GM23338 (cell line): ENCODE results near the gene NEMP1. TPM values are rescaled to one million over a fixed set of nuclear protein-coding genes. Genes with fewer than 3 reads are reported as not detected.

Experiments used
- ATAC-seq: fragments of 200-7000 bp; cut with Tn5 transposase; 3 replicates; pipeline ENCODE4 v1.9.1; 2020
- DNase-seq: peaks from one replicate; pipeline ENCODE4 v3.0.0-alpha.2; 2015; ENCODE audit warnings: low spot score
- H2AFZ ChIP-seq: fragments of 200-600 bp; sonication (generic); 2 replicates; pipeline ENCODE4 v1.8.0; 2016; ENCODE audit warnings: antibody characterized with exemption, mild to moderate bottlenecking, moderate library complexity
- H3F3A ChIP-seq: fragments of 200-600 bp; sonication (generic); replicated peaks from 2 replicates; pipeline ENCODE4 v1.8.0; 2017; ENCODE audit warnings: antibody characterized with exemption, mixed run types, low read depth
- H3K27ac ChIP-seq: fragments of 200-600 bp; sonication (generic); 2 replicates; pipeline ENCODE4 v1.6.1; 2016; ENCODE audit warnings: low read depth
- H3K27me3 ChIP-seq: fragments of 200-600 bp; sonication (generic); 2 replicates; pipeline ENCODE4 v1.8.0; 2016; ENCODE audit warnings: mild to moderate bottlenecking, mixed run types, moderate library complexity; ENCODE audit not compliant: insufficient read depth
- H3K36me3 ChIP-seq: fragments of 200-600 bp; sonication (generic); 2 replicates; pipeline ENCODE4 v1.8.0; 2016; ENCODE audit warnings: mild to moderate bottlenecking; ENCODE audit not compliant: insufficient read depth
- H3K4me1 ChIP-seq: fragments of 200-600 bp; sonication (generic); 2 replicates; pipeline ENCODE4 v1.8.0; 2016; ENCODE audit warnings: mild to moderate bottlenecking, moderate library complexity; ENCODE audit not compliant: insufficient read depth
- H3K4me2 ChIP-seq: fragments of 200-600 bp; sonication (generic); 2 replicates; pipeline ENCODE4 v1.7.1; 2017; ENCODE audit warnings: mixed run types
- H3K4me3 ChIP-seq: fragments of 200-600 bp; sonication (generic); 2 replicates; pipeline ENCODE4 v1.6.1; 2016; ENCODE audit warnings: mixed run types
- H3K79me2 ChIP-seq: fragments of 200-600 bp; sonication (generic); replicated peaks from 2 replicates; pipeline ENCODE4 v1.8.0; 2017; ENCODE audit warnings: mild to moderate bottlenecking; ENCODE audit not compliant: insufficient read depth
- H3K9me2 ChIP-seq: fragments of 200-600 bp; sonication (generic); 2 replicates; pipeline ENCODE4 v1.8.0; 2017; ENCODE audit not compliant: insufficient read depth
- H4K20me1 ChIP-seq: fragments of 200-600 bp; sonication (generic); replicated peaks from 2 replicates; pipeline ENCODE4 v1.8.0; 2017; ENCODE audit warnings: mild to moderate bottlenecking; ENCODE audit not compliant: insufficient read depth
- H3K27ac Mint-ChIP-seq: 2 replicates; pipeline ENCODE4 v1.8.0; 2020; ENCODE audit warnings: inconsistent platforms, mild to moderate bottlenecking, moderate library complexity, mixed read lengths
- H3K27me3 Mint-ChIP-seq: 3 replicates; pipeline ENCODE4 v1.8.0; 2022; ENCODE audit warnings: low read depth, mild to moderate bottlenecking, moderate library complexity, mixed read lengths, inconsistent platforms; ENCODE audit not compliant: insufficient read depth, poor library complexity
- H3K36me3 Mint-ChIP-seq: 3 replicates; pipeline ENCODE4 v1.8.0; 2021; ENCODE audit warnings: low read depth, mild to moderate bottlenecking, inconsistent platforms, moderate library complexity, mixed read lengths
- H3K4me1 Mint-ChIP-seq: 3 replicates; pipeline ENCODE4 v1.8.0; 2020; ENCODE audit warnings: mild to moderate bottlenecking, inconsistent platforms, mixed read lengths
- H3K4me3 Mint-ChIP-seq: 3 replicates; pipeline ENCODE4 v1.8.0; 2021; ENCODE audit warnings: moderate library complexity, mild to moderate bottlenecking, inconsistent platforms, mixed read lengths
- H3K9me3 Mint-ChIP-seq: 3 replicates; pipeline ENCODE4 v1.8.0; 2020; ENCODE audit warnings: moderate library complexity, mild to moderate bottlenecking, inconsistent platforms, mixed read lengths
- CREB1 ChIP-seq: fragments of 250-450 bp; sonication (Bioruptor Pico); IDR thresholded peaks from 2 replicates; pipeline ENCODE4 v1.5.0; 2020; ENCODE audit warnings: low read depth, mild to moderate bottlenecking, moderate library complexity
- EZH2 ChIP-seq: fragments of 200-600 bp; sonication (generic); IDR thresholded peaks from one replicate; pipeline ENCODE4 v1.8.0; 2017; ENCODE audit warnings: antibody characterized with exemption, mild to moderate bottlenecking, low read depth; ENCODE audit not compliant: unreplicated experiment
- EZH2phosphoT487 ChIP-seq: fragments of 200-600 bp; sonication (generic); IDR thresholded peaks from one replicate; pipeline ENCODE4 v1.8.1; 2018; ENCODE audit warnings: antibody characterized with exemption; ENCODE audit not compliant: unreplicated experiment
- JUNB ChIP-seq: IDR thresholded peaks from one replicate; pipeline ENCODE4 v1.6.1; 2016; ENCODE audit warnings: antibody characterized with exemption; ENCODE audit not compliant: unreplicated experiment
- NANOG ChIP-seq: IDR thresholded peaks from 2 replicates; pipeline ENCODE4 v1.6.1; 2016; ENCODE audit warnings: antibody characterized with exemption, borderline replicate concordance
- POLR2AphosphoS5 ChIP-seq: IDR thresholded peaks from 2 replicates; pipeline ENCODE4 v1.6.1; 2016; ENCODE audit warnings: antibody characterized with exemption, low read depth
- ZNF114 ChIP-seq: fragments of 250-450 bp; sonication (Bioruptor Pico); IDR thresholded peaks from 2 replicates; pipeline ENCODE4 v1.5.0; 2020; ENCODE audit warnings: mild to moderate bottlenecking, moderate library complexity
- ZNF331 ChIP-seq: fragments of 250-450 bp; sonication (Bioruptor Pico); IDR thresholded peaks from 2 replicates; pipeline ENCODE4 v1.5.0; 2020; ENCODE audit warnings: low read depth, mild to moderate bottlenecking, moderate library complexity
- polyA plus RNA-seq: library from polyadenylated mRNA; unstranded; fragments of >200 nt; fragmentation: Nextera tagmentation; extraction: Ambion mirVana; gene quantifications from 2 replicates; pipeline ENCODE4 v1.2.1, GENCODE V29; 2016
- total RNA-seq: library from RNA; depleted of rRNA; stranded (reverse); fragments of >200 nt; shearing (Covaris generic); gene quantifications from 2 replicates; pipeline ENCODE4 v1.2.3, GENCODE V29; 2014
- TF ChIP-seq, protein P1 (sequence below): IDR thresholded peaks from 2 replicates; pipeline ENCODE4 v1.6.1; 2016; ENCODE audit warnings: antibody characterized with exemption
- TF ChIP-seq, protein P2 (sequence below), 2 experiments: fragments of 200-600 bp in 1 of 2; sonication (generic) in 1 of 2; conservative IDR thresholded peaks; 2 replicates each; pipeline versions ENCODE4 v1.5.1 to v1.6.1; 2016 to 2017; ENCODE audit warnings: antibody characterized with exemption in 2 of 2, low read depth in 2 of 2, mild to moderate bottlenecking in 2 of 2, moderate library complexity in 1 of 2
- TF ChIP-seq, protein P3 (sequence below): IDR thresholded peaks from one replicate; pipeline ENCODE4 v1.6.1; 2018; ENCODE audit warnings: antibody characterized with exemption; ENCODE audit not compliant: unreplicated experiment

Gene NEMP1
- total and polyA plus RNA-seq, 2 experiments from 2014 or later: 11.9 to 35.0 TPM

DNA sequence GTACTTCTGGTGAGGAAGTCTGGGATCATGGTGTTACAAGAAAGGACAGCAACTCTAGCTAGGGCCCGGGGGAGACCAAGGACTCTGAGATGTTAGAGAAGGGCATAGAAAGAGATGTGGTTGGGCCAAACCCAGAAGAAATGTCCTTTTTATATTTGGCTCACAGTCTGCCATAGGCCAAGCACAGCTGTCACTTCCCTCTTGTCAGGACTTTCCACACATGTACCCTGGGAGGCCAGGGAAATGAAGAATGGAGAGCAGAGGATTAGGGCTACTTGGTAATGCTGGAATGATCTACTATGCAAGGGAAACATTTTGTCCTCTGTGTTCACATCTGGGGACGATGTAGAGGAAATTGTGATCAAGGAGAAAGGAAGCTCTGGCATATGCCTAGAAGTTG is 37.8 kb downstream of the NEMP1 start:
- DNase-seq: no peak
- Mint-ChIP-seq H3K36me3 (no peaks in the 10 kb centered on the region), H3K4me3 (no peak overlapping the region), H3K27me3 (peaks cover 5% of the 10 kb centered on the region), H3K9me3 (no peaks in the 10 kb centered on the region), H3K4me1 (peaks cover 5% of the 10 kb centered on the region), H3K27ac (no peak overlapping the region)
- H3K4me3 ChIP-seq: no peak overlapping the region
- H3K36me3 ChIP-seq: no peaks in the 10 kb centered on the region
- no peak overlapping the region for H3K27ac ChIP-seq
- H2AFZ ChIP-seq: no peak overlapping the region
- ATAC-seq: no peak
- no peaks in the 10 kb centered on the region for H4K20me1 ChIP-seq
- H3K79me2 ChIP-seq: no peaks in the 10 kb centered on the region
- H3K27me3 ChIP-seq: no peaks in the 10 kb centered on the region
- peaks cover 10% of the 10 kb centered on the region for H3K9me2 ChIP-seq
- H3K4me2 ChIP-seq: no peak overlapping the region
- TF ChIP-seq ZNF114 (CRISPR knock-in tag): no peak
- no peak for TF ChIP-seq EZH2phosphoT487
- TF ChIP-seq, protein P1, sequence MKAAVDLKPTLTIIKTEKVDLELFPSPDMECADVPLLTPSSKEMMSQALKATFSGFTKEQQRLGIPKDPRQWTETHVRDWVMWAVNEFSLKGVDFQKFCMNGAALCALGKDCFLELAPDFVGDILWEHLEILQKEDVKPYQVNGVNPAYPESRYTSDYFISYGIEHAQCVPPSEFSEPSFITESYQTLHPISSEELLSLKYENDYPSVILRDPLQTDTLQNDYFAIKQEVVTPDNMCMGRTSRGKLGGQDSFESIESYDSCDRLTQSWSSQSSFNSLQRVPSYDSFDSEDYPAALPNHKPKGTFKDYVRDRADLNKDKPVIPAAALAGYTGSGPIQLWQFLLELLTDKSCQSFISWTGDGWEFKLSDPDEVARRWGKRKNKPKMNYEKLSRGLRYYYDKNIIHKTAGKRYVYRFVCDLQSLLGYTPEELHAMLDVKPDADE: no peak
- H3F3A ChIP-seq: no peaks in the 10 kb centered on the region
- H3K4me1 ChIP-seq: no peaks in the 10 kb centered on the region

DNA sequence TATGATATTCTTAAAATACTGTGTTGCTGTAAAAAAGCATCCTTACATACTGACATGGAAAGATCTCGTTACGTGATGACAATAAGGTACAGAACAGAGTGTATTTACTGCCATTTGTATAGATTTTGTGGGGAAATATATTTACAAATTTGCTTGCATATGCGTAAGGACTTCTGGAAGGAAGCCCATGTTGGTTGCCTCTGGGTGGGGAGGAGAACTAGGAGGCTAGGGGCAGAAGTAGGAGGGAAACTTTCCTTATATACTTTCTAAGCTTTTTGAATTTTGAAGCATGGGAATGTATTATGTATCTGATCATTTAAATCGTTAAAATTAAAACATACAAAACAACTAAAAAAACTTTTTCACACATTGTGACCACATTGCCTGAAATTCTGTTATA is 38.4 kb downstream of the NEMP1 start:
- Histone ChIP-seq H3K36me3 (no peaks in the 10 kb centered on the region), H3K27me3 (no peaks in the 10 kb centered on the region), H3K4me3 (no peak overlapping the region), H2AFZ (no peak overlapping the region), H3K79me2 (no peaks in the 10 kb centered on the region), H4K20me1 (no peaks in the 10 kb centered on the region), H3F3A (no peaks in the 10 kb centered on the region), H3K4me1 (no peaks in the 10 kb centered on the region), H3K4me2 (no peak overlapping the region), H3K27ac (no peak overlapping the region), H3K9me2 (peaks cover 10% of the 10 kb centered on the region; the same call in 1 of the 2 replicates)
- no peak for DNase-seq
- ATAC-seq: no peak
- H3K9me3 Mint-ChIP-seq: no peaks in the 10 kb centered on the region
- H3K4me1 Mint-ChIP-seq: peaks cover 5% of the 10 kb centered on the region
- no peak overlapping the region for H3K4me3 Mint-ChIP-seq
- H3K27ac Mint-ChIP-seq: no peak overlapping the region
- H3K36me3 Mint-ChIP-seq: no peaks in the 10 kb centered on the region
- H3K27me3 Mint-ChIP-seq: peaks cover 5% of the 10 kb centered on the region
- TF ChIP-seq JUNB (no peak), EZH2 (no peak), POLR2AphosphoS5 (no peak), NANOG (no peak), ZNF114 (CRISPR knock-in tag) (no peak), ZNF331 (CRISPR knock-in tag) (no peak), CREB1 (no peak)
- TF ChIP-seq, protein P2, sequence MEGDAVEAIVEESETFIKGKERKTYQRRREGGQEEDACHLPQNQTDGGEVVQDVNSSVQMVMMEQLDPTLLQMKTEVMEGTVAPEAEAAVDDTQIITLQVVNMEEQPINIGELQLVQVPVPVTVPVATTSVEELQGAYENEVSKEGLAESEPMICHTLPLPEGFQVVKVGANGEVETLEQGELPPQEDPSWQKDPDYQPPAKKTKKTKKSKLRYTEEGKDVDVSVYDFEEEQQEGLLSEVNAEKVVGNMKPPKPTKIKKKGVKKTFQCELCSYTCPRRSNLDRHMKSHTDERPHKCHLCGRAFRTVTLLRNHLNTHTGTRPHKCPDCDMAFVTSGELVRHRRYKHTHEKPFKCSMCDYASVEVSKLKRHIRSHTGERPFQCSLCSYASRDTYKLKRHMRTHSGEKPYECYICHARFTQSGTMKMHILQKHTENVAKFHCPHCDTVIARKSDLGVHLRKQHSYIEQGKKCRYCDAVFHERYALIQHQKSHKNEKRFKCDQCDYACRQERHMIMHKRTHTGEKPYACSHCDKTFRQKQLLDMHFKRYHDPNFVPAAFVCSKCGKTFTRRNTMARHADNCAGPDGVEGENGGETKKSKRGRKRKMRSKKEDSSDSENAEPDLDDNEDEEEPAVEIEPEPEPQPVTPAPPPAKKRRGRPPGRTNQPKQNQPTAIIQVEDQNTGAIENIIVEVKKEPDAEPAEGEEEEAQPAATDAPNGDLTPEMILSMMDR (conservative IDR thresholded peaks at IDR 0.05; ENCODE audit: low read depth in 2 of 2): no peak
- TF ChIP-seq, protein P3, sequence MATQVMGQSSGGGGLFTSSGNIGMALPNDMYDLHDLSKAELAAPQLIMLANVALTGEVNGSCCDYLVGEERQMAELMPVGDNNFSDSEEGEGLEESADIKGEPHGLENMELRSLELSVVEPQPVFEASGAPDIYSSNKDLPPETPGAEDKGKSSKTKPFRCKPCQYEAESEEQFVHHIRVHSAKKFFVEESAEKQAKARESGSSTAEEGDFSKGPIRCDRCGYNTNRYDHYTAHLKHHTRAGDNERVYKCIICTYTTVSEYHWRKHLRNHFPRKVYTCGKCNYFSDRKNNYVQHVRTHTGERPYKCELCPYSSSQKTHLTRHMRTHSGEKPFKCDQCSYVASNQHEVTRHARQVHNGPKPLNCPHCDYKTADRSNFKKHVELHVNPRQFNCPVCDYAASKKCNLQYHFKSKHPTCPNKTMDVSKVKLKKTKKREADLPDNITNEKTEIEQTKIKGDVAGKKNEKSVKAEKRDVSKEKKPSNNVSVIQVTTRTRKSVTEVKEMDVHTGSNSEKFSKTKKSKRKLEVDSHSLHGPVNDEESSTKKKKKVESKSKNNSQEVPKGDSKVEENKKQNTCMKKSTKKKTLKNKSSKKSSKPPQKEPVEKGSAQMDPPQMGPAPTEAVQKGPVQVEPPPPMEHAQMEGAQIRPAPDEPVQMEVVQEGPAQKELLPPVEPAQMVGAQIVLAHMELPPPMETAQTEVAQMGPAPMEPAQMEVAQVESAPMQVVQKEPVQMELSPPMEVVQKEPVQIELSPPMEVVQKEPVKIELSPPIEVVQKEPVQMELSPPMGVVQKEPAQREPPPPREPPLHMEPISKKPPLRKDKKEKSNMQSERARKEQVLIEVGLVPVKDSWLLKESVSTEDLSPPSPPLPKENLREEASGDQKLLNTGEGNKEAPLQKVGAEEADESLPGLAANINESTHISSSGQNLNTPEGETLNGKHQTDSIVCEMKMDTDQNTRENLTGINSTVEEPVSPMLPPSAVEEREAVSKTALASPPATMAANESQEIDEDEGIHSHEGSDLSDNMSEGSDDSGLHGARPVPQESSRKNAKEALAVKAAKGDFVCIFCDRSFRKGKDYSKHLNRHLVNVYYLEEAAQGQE: no peak
